Upper lobe of left lung (tissue), 4 donors: ENCODE results near the gene C12orf56.

ENCODE experiments used
- CTCF ChIP-seq, 6 experiments: fragments of 450-650 bp in 4 of 6; fragments of 200-600 bp in 2 of 6; sonication (generic) in 2 of 6; IDR thresholded peaks; one replicate each; pipeline ENCODE4 v1.5.1; 2016 to 2019; ENCODE audit warnings: antibody characterized with exemption in 6 of 6
- EP300 ChIP-seq, 4 donors: sonication (generic); formaldehyde crosslinking; IDR thresholded peaks; one replicate each; pipeline ENCODE4 v1.5.1; 2017; ENCODE audit warnings: antibody characterized with exemption in 4 of 4, control low read depth in 2 of 4
- POLR2A ChIP-seq, 4 donors: fragments of 450-650 bp; IDR thresholded peaks; one replicate each; pipeline ENCODE4 v1.5.1; 2016 to 2017; ENCODE audit warnings: antibody characterized with exemption in 4 of 4, mild to moderate bottlenecking in 2 of 4

DNA sequence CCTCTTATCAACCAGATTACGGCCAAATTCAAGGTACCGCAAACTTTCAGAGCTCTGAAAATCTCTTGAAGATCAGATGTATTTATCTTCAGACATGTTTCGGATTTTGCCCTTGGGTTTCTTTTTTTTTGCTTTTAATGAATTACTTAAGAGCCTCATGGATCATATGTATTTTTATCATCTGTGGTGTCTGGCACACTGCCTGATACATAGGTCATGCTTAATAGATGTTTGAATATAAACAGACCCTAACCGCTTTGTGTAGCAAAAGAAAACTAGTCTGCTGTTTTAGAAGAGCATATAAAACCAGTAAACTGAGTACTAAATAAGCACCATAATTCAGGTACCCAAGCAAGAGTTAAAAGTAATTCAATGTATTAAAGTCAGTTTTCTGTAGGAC is 41.2 kb upstream of the C12orf56 start:
- TF ChIP-seq CTCF (IDR thresholded peaks at IDR 0.05) (no peak), POLR2A (IDR thresholded peaks at IDR 0.05) (no peak), EP300 (IDR thresholded peaks at IDR 0.05) (no peak)
